Stimulated activated CD8-positive, alpha-beta memory T cell treated with anti-CD3 and anti-CD28 coated beads, Interleukin-15, amount 100 ng/mL, for 4 hours (primary cell): ENCODE data around the gene TGFBR3L.
"Not testable (repeated sequence)": the region's sequence is repeated elsewhere in the genome, so short reads cannot be mapped to it uniquely, and the experiment has no call there.

ENCODE experiments used
- DNase-seq, 2 donors: peaks; one replicate each; pipeline ENCODE4 v3.0.0-alpha.2; 2020; ENCODE audit warnings: low read depth in 2 of 2

TGFBR3L gene

DNA sequence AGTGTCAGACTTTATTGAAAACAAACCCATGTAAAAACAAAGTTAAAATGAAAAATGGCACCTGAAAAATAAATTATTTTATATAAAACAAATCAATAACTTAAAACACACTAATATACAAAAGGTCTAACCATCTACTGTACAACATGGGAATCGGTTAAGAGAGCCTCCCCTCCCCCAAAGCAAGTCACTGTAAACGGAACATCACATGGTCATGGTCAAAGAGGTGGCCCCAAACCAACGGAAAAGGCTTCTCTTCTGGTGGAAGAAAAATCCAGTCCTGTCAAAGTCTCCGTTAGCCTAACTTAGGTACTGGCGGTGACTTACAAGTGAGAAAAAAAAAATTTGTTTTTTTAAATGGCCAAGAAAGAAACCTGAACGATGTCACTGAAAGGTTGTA lies 44.6 kb downstream of the TGFBR3L start:
- DNase-seq, result no peak

DNA sequence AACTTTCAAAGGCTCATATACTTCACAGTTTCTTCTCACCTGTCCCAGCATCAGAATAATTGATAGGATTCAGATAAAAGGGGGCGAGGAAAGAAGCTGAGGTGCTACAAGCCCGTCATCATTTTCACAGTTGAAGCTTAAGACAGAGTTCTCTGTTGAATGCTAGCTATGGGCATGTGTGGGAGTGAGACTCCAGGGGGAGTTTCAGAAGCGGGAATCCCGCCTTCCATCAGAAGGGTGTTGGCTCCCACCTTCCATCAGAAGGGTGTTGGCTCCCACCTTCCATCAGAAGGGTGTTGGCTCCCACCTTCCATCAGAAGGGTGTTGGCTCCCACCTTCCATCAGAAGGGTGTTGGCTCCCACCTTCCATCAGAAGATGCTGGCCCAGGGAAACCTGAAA lies 46.5 kb downstream of the TGFBR3L start:
- not testable (repeated sequence) for DNase-seq

DNA sequence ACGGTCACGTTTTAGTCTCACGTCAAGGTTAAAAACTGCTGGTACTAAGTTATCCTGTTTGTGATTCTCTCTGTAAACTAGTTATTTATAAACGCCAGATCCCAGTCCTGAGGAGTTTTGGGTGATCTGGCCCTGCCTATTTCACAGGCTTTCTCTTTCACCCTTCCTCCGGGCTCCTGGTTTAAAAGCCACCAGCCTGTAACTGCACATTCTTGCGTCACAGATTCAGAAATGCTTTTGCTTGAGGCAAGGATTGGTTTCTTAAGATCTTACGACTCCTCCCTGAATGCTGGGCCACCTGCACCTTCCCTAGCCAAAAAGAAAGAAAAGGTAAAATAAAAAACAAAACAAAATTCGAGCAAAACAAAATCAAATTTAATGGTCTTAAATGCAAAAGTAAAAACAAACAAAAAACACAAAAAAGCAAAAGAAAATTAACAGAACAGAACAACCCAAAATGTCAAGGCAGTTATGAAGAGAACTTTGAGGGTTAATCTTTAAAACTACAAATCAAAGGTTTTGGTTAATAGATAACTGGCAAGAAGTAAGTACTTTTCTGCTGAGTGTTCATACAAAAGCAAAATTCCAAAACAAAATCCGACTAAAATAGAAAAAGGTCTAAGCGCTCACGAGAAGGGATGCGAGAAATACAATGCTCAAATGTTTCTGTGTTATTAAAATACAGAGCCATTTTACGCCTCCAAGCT lies 47.4 kb downstream of the TGFBR3L start:
- DNase-seq, result no peak

DNA sequence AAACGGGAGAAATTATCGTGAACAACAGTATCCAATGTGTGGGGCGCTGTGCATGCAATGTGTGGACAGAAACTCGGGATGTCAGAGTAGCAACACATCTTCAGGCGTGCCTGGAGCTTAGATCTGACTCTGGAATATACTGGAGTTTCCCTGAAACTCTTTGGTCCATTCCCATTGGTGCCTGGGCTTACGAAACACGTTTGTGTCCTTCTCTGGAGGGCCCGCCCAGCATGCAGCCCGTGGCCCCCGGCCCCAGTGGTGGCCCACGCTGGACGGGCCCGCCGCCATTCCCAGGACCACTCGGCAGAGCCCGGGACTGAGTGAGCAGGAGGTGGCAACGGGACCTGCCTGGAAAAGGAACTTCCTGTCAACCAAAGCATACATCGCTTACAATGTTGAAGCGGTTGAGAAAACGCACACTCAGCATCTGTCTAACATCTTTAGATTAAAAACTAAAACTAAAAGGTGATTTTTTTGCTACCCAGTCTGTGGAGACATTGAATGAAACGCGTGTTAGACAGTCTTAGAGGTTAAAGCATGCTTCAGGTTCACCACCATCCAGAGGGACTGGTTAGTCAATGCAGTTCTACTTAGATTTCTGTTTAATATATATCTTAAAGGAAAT lies 48.1 kb downstream of the TGFBR3L start:
- no peak for DNase-seq

DNA sequence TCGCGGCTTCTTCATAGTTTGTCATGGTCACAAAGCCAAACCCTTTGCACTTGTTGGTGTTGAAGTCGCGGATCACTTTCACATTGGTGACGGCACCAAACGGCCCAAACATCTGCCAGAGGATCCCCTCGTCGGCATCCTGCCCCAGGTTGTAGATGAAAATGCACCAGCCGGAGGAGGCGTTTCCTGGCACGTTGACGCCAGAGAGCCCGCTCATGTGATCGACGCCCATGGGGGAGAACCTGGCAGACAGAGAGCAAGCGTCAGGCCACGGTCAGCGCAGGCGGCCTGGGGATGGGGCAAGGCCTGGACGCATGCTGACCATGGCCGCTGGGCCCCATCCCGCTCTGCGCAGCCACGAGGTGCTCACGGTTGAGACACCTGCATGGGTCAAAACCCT lies 48.9 kb downstream of the TGFBR3L start:
- DNase-seq, result no peak

DNA sequence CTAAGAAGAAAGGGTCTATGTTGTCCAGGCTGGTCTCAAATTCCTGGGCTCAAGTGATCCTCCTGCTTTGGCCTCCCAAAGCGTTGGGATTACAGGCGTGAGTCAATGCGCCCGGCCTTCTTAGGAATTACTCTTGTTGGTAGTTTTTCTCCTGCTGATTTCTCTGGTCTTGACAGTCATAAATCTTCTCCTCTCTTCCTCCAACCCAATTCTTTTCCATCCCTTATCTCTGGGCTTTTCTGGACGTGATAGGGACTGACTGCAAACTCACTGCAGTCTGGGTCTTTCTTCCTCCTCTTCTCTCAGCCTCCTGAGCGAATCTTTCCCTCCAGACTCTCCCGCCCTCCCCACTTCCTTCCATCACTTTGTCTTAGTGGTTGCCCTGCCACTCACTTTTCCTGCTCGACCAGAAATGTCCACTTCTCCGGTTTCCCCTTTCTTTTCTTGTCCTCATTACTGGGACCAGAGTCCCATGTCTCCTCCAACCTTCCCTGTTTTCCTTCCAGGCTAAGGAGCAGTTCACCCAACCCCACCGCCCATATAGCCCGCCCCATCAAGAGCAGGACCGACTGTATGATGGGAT lies 50.7 kb downstream of the TGFBR3L start:
- DNase-seq, result no peak

DNA sequence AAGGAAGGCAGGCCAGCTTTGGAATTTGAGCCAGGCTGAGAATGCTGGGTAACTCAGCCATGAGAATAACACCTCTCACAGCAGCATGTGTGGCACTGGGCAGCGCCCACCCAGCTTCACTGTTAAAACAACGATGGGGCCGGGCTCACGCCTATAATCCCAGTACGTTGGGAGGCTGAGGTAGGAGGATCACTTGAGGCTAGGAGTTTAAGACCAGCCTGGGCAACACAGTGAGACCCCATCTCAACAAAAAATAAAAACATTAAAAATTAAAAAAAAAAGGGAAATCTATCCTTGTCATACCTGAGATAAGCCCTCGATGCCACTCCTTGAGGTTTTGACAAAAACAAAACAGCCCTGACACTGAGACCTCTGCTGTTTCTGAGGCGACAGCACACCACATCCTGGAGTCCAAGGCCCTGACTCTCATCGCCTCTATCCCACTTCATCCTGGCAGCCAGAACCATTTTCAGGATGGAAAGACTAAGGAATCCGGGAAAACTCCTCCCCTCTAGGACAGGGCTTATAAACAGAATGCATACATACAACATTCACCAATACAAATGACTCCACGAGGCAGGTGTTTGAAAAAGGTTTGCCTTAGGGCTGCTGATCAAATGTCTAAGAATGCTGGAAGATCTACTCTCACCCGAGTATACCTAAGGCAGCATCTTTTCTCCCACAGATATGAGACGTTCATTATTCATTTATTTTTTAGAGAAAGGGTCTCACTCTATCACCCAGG lies 51.5 kb downstream of the TGFBR3L start:
- no peak for DNase-seq

DNA sequence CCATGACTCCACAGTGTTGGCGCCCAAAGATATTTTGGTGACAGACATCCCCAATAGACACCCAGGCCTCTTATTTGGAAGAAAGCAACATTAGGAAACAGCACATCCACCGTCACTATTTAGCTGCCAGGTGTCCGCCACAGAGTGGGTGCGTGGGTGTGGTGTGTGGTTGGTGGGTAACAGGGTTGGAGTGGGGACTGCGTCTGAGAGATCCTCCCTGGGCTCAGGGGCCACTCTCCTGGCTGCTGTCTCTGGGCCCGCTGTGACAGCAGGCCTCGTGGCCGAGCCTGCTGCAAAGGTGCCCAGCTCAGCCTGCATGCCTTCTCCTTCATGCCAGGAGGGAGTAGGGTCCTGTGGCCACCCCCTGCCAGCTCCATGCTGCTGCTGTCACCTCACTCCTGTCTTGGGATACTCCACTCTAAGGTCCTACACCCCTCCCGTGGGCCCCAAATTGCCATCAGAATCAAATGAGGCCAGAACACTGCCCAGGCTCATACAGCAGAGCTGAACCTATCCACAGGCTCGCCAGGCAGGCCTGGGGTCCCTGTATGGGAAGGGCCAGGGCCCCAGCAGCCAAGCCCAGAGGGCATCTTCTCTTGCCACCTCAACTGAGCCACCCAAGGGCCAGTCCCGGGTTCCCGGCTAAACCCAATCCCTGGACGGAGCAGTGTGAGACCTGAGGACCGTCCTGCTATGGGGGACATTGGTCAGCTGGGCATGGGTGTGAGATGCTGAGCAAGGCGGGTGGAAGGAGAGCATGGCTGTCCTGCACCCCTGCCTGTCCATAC lies 53.6 kb downstream of the TGFBR3L start:
- DNase-seq, result no peak
